K562 (cell line): ENCODE results near the gene EDEM1. TPM values are rescaled to one million over a fixed set of nuclear protein-coding genes. Genes with fewer than 3 reads are reported as not detected.

Source experiments
- CHAMP1 ChIP-seq: fragments of 450-650 bp; IDR thresholded peaks from 2 replicates; pipeline ENCODE4 v1.6.1; 2016; ENCODE audit warnings: mild to moderate bottlenecking
- CREBBP ChIP-seq: IDR thresholded peaks from one replicate; pipeline ENCODE4 v1.6.1; 2012; ENCODE audit warnings: low read depth, mild to moderate bottlenecking, control low read depth, inconsistent platforms, low read length
- FOXM1 ChIP-seq, 2 experiments: fragments of 450-650 bp in 1 of 2; sonication (generic) in 1 of 2; formaldehyde crosslinking in 1 of 2; IDR thresholded peaks; 2 replicates each; pipeline versions ENCODE4 v1.6.1 to v1.9.0; 2017 to 2022; ENCODE audit warnings: low read depth in 2 of 2, mild to moderate bottlenecking in 2 of 2, missing genetic modification reagents in 1 of 2, moderate library complexity in 1 of 2
- GABPA ChIP-seq: fragments of 200-800 bp; sonication (Bioruptor generic); conservative IDR thresholded peaks from 2 replicates; pipeline ENCODE4 v1.6.1; 2016; ENCODE audit warnings: low read depth, missing genetic modification characterization, missing compliant biosample characterization
- HDAC2 ChIP-seq: fragments of 450-650 bp; IDR thresholded peaks from 2 replicates; pipeline ENCODE4 v1.6.1; 2016; ENCODE audit warnings: mild to moderate bottlenecking
- HDAC8 ChIP-seq: fragments of 450-650 bp; IDR thresholded peaks from 2 replicates; pipeline ENCODE4 v1.6.1; 2016; ENCODE audit warnings: mild to moderate bottlenecking, missing genetic modification characterization, moderate library complexity, missing compliant biosample characterization
- HMGN3 ChIP-seq: IDR thresholded peaks from 2 replicates; pipeline ENCODE4 v1.6.1; 2011; ENCODE audit warnings: borderline replicate concordance, low read depth, mild to moderate bottlenecking, mixed read lengths, low read length; ENCODE audit not compliant: insufficient read length; ENCODE audit errors: extremely low read depth
- HNRNPUL1 ChIP-seq: fragments of 200-400 bp; formaldehyde crosslinking; IDR thresholded peaks from 2 replicates; pipeline ENCODE4 v1.6.1; 2017; ENCODE audit warnings: low read length
- LCOR ChIP-seq: sonication (generic); formaldehyde crosslinking; IDR thresholded peaks from 2 replicates; pipeline ENCODE4 v1.8.0; 2022; ENCODE audit warnings: mild to moderate bottlenecking, missing genetic modification reagents
- MAZ ChIP-seq, 2 experiments: fragments of 450-650 bp in 1 of 2; sonication (generic) in 1 of 2; formaldehyde crosslinking; IDR thresholded peaks in 1 of 2; conservative IDR thresholded peaks in 1 of 2; 2 replicates each; pipeline versions ENCODE4 v1.4.0 to v1.5.0; 2020; ENCODE audit warnings: mild to moderate bottlenecking in 1 of 2, missing genetic modification reagents in 1 of 2
- MNT ChIP-seq, 2 experiments: fragments of 450-650 bp; conservative IDR thresholded peaks; 2 replicates each; pipeline ENCODE4 v1.6.1; 2017; ENCODE audit warnings: mild to moderate bottlenecking in 2 of 2, moderate library complexity in 2 of 2
- polyA plus RNA-seq, 8 experiments: library from polyadenylated mRNA; depleted of rRNA in 4 of 8; stranded (reverse) in 5 of 8; unstranded in 3 of 8; fragments of >200 nt; fragmentation: Nextera tagmentation in 2 of 8; fragmentation: Illumina TruSeq in 1 of 8; extraction: Ambion mirVana in 2 of 8; extraction: Trizol in 1 of 8; gene quantifications; 2 replicates each; pipeline versions ENCODE4 v1.2.1 to v1.2.3, GENCODE V29; 2011 to 2014; ENCODE audit warnings: inconsistent platforms in 1 of 8, missing spikeins in 1 of 8
- total RNA-seq, 7 experiments: library from RNA; depleted of rRNA in 6 of 7; stranded (reverse); fragments of >200 nt in 6 of 7; fragmentation: Illumina TruSeq in 2 of 7; extraction: Trizol in 2 of 7; gene quantifications; 2 replicates each; pipeline versions ENCODE4 v1.2.1 to v1.2.3, GENCODE V29; 2011 to 2021; ENCODE audit warnings: low replicate concordance in 1 of 7
- TF ChIP-seq, protein P1 (sequence below), 2 experiments: fragments of 450-650 bp in 1 of 2; sonication (generic) in 1 of 2; formaldehyde crosslinking in 1 of 2; IDR thresholded peaks in 1 of 2; conservative IDR thresholded peaks in 1 of 2; 2 replicates each; pipeline versions ENCODE4 v1.6.1 to v1.8.1; 2016 to 2023; ENCODE audit warnings: mild to moderate bottlenecking in 2 of 2, moderate library complexity in 2 of 2, inconsistent platforms in 1 of 2, missing genetic modification reagents in 1 of 2
- TF ChIP-seq, protein P2 (sequence below), 3 experiments: fragments of 200-800 bp in 1 of 3; fragments of 250-450 bp in 1 of 3; fragments of 450-650 bp in 1 of 3; sonication (Bioruptor Pico) in 1 of 3; sonication (Bioruptor generic) in 1 of 3; formaldehyde crosslinking in 1 of 3; IDR thresholded peaks; 2 replicates each; pipeline versions ENCODE4 v1.6.1 to v1.8.0; 2016 to 2022; ENCODE audit warnings: mild to moderate bottlenecking in 2 of 3, missing genetic modification characterization in 2 of 3, missing compliant biosample characterization in 1 of 3, moderate library complexity in 1 of 3

EDEM1 gene
- total and polyA plus RNA-seq, 9 of the 15 experiments (the other 6 are each of a cell fraction or from before 2014, with no cell fraction given), result 6.2 to 36.7 (median 14.3) TPM

DNA sequence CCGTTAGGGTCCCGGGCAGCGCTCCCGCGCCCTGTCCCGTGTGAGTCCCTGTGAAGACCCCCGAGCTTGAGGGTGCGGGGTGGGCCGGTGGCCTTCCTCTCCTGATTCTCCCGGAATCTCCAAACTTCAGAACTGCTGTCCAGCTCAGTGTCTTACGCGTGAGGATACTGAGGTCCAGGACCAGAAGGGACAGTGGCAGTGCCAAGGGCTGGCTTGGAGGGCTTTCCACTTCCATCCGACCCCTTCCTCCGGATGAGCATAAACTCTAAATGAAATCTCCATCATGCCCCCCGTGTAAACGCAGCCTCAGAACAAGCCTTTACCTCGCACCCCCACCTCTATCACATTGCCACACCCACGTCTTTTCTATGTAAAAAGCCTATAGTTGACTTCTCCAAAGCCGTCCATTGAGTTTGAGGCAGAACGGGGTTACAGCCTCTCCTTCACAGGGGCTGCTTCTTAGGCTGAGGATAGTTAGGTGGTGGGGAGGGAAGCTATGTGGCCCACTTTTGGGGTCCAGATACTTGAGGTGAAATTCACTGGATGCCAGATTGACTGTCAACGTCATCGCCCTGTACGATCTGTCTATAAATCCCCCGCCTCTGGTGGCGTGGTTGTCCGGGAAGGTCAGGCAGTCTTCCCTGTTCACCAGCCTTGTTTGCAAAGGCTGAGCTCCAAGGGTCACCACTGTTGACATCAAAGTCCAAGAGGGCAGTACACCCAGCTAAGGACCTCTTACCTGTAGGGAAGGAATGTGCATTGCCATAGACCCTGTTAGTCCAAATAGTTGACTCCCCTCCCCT, 1.1 kb downstream of the EDEM1 start (continued):
- TF ChIP-seq, protein P1, sequence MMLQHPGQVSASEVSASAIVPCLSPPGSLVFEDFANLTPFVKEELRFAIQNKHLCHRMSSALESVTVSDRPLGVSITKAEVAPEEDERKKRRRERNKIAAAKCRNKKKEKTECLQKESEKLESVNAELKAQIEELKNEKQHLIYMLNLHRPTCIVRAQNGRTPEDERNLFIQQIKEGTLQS (IDR thresholded peaks at IDR 0.05), result no peak
- TF ChIP-seq, protein P1 (CRISPR knock-in tag; conservative IDR thresholded peaks at IDR 0.05), result no peak
- no peak for TF ChIP-seq FOXM1 (IDR thresholded peaks at IDR 0.05; ENCODE audit: low read depth)
- TF ChIP-seq FOXM1 (CRISPR knock-in tag; IDR thresholded peaks at IDR 0.05; ENCODE audit: low read depth), result 0 out of 2 replicates have a peak, but pooled peaks have one; percentile 6
- TF ChIP-seq LCOR (CRISPR knock-in tag), result peak; percentile 48; the same call in 1 of the 2 replicates
- TF ChIP-seq CHAMP1, result no peak
- TF ChIP-seq, protein P2, sequence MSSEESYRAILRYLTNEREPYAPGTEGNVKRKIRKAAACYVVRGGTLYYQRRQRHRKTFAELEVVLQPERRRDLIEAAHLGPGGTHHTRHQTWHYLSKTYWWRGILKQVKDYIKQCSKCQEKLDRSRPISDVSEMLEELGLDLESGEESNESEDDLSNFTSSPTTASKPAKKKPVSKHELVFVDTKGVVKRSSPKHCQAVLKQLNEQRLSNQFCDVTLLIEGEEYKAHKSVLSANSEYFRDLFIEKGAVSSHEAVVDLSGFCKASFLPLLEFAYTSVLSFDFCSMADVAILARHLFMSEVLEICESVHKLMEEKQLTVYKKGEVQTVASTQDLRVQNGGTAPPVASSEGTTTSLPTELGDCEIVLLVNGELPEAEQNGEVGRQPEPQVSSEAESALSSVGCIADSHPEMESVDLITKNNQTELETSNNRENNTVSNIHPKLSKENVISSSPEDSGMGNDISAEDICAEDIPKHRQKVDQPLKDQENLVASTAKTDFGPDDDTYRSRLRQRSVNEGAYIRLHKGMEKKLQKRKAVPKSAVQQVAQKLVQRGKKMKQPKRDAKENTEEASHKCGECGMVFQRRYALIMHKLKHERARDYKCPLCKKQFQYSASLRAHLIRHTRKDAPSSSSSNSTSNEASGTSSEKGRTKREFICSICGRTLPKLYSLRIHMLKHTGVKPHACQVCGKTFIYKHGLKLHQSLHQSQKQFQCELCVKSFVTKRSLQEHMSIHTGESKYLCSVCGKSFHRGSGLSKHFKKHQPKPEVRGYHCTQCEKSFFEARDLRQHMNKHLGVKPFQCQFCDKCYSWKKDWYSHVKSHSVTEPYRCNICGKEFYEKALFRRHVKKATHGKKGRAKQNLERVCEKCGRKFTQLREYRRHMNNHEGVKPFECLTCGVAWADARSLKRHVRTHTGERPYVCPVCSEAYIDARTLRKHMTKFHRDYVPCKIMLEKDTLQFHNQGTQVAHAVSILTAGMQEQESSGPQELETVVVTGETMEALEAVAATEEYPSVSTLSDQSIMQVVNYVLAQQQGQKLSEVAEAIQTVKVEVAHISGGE (CRISPR knock-in tag; IDR thresholded peaks at IDR 0.05), result peak in 1 of 3 experiments; percentile 1; a peak in 1 of 6 replicates
- 0 out of 2 replicates have a peak, but pooled peaks have one; percentile 58 for TF ChIP-seq HDAC2
- TF ChIP-seq GABPA (tag), result peak; percentile 58; the same call in 1 of the 2 replicates
- TF ChIP-seq MNT (conservative IDR thresholded peaks at IDR 0.05), result peak; percentile 38 to 45; a peak in 2 of 4 replicates
- no peak for TF ChIP-seq HMGN3
- no peak for TF ChIP-seq CREBBP
- TF ChIP-seq MAZ (CRISPR knock-in tag; conservative IDR thresholded peaks at IDR 0.05 in 1 of 2, IDR thresholded peaks at IDR 0.05 in 1 of 2), result peak in 1 of 2 experiments; percentile 10; a peak in 3 of 4 replicates
- TF ChIP-seq HNRNPUL1, result no peak
- TF ChIP-seq HDAC8 (tag), result no peak
